Left forelimb (tissue), 1 donor: ENCODE results near the gene TREM2.
"Not testable (repeated sequence)": the region's sequence is repeated elsewhere in the genome, so short reads cannot be mapped to it uniquely, and the experiment has no call there.

Source experiments
- DNase-seq: peaks from one replicate; pipeline ENCODE4 v3.0.0-alpha.2; 2018; ENCODE audit warnings: low spot score

The TREM2 gene

DNA sequence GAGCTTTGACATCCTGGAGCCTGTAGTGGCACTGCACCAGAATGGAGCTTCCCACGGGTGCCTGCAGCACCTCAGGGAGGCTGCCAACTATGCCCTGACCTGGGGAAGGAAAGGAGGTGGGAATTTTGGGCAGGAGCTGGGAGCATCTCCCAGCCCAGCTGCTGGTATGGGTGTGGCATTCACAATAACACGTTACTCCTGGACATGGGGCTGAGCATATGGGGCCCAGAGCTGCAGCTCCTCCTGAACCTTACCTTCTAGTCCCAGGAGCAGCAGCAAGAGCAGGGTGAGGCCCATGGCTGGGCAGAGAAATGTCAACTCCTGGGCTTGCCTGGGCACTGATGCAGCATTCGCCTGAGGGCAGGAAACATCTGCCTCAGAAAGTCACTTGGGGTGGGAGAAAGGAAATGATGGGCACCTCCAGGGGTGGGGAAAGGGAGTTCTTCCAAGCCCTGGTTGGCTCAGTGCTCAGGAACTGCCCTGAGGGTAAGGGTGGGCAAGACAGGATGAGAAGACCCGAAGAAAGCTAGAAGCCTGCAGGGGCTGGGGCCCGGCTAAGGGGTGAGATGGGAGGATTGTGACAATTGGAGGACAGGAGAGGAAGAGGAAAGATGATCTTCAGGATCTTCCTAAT is 8.8 kb downstream of the TREM2 start, which contains the start of gene TREML1:
TREML1 (minus strand) TSS at position 356 of the 634 bp plus-strand sequence; CDS start at position 297, 59 bp downstream.
- DNase-seq: no peak

DNA sequence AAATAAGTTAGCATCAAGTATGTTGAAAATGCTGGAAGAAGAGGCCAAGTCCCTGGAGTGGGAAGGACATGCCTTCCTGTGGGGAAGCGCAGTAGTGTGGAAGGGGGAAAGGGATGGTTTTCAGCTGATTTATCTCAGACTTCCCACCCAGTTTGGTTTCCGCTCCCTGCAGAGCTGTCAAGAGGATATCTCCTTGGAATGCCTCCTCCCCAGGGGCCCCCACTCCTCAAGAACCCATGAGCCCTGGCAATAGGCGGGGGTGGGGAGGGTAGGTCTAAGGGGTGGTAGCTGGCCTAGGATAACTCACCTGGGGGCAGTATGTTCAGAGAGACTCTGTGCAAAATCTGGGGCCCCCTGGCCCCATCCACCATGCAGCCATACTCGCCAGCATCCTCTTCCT is 9.5 kb downstream of the TREM2 start:
- DNase-seq: no peak

DNA sequence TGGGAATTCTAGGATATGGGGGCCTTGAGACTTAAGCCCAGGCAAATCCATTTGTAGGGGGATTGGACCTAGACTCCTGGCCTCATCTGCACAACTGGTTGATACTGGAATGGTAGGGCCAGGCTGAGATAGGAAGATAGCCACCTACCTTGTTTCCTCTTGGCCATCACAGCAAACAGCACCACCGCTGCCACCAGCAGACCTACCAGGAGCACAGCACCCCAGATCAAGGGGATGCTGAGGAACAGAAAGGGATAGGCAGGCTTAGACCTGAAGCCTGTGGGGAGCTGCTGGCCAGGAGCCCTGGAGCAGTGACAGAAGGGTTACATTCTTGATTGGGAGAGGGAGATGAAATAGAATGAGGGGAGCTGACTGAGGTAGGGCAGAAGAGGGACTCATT is 12.2 kb downstream of the TREM2 start:
- DNase-seq: no peak

DNA sequence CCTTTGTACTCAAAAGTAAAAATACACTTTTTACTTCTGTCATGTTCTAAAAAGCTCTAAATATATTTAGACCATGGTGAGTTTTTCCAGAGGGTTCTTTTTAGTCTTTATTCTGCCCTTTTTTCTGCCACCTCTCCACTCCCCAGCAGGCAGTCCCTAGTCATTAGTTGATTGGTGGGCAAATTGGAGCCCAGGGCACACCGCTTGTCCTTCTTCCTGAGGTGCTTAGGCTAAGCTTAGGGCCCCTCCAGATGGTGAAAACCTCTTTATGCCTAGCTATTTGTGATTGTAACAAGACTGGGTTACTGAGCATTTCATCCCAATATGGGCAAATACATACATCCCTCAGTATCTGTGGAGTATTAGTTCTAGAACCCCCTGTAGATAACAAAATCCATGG is 15.0 kb downstream of the TREM2 start:
- DNase-seq: no peak

DNA sequence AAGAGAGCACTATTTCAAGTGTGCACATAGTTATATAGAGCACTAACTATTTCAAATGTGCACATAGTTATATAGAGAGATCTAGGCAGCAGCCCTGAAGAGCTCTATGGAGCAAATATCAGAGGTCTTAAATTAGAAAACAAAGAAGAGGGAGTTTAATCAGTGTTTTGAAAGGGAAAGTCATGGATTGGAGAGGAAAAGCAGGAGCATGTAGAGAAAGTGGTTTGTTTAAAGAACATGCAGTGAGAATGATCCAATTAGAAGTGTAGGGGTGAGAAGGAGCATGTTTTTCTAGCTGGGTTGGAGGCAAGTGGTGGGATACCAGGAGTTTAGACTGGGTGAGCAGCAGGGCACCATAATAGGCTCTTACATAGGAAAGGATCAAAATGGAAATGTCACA is 26.0 kb downstream of the TREM2 start:
- DNase-seq: no peak

DNA sequence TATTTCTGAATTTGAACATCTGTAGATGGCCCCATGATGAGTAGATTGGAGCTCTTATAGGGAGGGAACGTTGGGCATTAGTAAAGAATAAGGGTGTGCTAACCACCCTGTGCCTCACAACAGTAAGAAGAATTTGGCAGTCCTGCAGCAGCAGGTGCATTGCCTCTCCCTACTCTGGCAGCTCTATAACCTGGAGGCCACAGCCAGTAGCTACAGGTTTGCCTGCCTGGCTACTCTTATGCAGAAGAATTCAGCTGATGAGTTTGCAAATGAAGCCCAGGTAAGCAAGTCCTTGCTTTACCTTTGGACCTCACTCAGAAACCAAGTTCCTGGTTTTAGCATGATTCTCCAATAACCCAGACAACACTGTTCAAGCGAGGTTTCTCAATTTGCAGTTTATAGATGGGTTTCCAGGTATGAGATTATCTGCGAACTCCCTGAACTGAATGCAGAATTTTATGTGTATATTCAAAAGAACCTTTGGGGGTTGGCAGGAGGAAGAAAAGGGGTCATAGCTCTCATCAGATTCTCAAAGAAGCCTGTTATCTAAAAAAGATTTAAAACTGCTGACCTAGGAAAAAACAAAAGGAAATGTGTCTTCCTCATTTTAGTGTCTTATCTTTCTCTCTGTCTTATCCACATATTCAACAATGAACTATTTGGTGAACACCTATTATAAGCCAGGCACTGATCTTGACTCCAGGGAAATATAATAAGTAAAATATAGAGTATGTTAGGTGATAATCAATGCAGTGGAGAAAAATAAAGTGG is 27.7 kb downstream of the TREM2 start:
- DNase-seq: no peak

DNA sequence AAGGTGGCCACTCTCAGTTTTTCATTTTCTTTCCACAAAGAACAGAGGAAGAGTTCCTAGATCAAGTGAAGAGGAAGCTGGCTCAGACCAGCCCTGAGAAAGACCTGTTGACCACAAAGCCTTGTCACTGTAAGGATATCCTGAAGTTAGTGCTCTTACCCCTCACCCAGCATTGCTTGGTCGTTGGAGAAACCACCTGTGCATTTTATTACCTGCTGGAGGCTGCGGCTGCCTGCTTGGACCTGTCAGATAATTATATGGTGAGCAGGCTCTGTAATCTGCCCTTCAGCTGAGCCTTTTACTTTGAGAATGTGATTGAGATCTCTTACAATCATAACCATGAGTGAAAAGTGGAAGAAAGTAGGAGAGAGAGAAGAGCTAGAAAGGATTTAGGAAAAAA is 30.7 kb downstream of the TREM2 start:
- no peak for DNase-seq

DNA sequence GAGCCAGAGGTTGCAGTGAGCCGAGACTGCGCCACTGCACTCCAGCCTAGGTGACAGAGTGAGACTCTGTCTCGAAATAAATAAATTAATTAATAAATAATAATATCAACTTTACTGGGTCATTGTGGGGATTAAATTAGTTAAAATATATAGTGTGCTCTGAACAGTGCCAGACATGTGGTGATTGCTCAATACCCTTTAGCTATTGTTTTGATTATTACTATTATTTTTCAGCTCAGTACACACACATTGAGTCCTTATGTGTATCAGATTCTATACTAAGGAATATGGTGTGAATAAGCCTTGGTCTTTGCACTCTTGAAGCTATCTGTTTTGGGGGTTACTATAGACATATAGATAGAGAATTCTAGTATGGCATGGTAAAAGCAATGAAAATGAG is 37.6 kb downstream of the TREM2 start:
- no peak for DNase-seq

DNA sequence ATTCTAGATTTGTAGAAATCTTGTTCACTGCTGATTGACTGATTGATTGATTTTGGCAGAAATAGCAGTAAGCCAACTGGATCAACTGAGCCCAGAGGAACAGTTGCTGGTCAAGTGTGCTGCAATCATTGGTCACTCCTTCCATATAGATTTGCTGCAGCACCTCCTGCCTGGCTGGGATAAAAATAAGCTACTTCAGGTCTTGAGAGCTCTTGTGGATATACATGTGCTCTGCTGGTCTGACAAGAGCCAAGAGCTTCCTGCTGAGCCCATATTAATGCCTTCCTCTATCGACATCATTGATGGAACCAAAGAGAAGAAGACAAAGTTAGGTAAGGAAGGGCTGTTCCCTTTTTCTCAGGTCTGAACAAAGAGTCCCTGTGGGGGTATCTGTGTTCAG is 40.0 kb downstream of the TREM2 start:
- DNase-seq: no peak

DNA sequence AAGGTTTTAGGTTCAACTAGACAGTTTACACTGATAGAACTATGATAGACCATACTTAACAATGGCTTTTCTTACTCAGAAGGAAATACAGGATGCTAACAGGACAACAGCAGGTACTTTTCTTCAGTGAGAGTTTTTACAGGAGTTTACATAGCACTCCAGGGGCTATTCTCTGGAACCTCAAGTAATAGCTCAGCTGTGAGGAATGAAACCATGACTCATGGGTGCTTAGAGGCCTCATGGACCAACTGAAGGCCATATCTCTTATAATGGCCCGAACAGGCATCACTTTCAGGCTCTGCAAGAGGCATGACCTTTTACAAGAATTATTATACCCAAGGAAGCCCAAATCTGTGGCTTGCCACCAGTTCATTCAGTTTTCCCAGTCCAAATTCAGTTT is 40.5 kb downstream of the TREM2 start:
- no peak for DNase-seq

DNA sequence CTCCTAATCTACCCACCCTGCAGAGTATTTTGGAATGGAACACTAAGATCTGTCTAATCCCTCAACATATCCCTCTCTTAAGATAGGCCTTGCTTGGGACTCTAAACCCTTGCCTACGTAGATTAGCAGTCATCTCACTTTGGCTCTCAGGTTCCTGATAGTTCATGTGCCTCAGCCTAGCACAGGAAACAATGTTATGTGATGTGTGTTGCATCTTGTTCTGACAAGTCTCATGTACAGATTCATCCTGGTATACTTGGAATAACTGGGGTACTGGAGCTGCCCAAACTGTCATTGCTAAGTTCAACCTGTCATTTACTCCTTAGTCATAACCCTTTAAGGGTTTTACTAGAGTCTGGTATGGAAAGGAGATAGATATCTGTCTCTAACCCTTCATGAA is 42.9 kb downstream of the TREM2 start:
- DNase-seq: no peak

DNA sequence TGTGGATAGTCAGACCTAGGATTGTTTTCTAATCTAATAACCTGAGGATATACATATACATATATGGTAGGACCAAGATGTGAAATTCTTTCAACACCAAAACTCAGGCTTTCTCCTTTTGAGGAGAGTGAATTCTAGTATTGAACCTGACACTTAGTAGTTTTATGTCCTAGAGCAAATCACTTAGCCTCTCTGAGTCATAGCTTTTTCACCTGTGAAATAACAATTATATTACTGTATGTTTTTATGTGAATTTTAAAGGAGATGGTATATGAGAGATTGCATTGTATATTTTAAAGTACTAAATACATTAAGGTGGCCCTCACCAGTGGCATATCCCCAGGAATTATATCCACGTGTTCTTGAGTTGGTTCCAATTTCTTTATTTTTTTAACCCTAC is 43.4 kb downstream of the TREM2 start:
- no peak for DNase-seq

DNA sequence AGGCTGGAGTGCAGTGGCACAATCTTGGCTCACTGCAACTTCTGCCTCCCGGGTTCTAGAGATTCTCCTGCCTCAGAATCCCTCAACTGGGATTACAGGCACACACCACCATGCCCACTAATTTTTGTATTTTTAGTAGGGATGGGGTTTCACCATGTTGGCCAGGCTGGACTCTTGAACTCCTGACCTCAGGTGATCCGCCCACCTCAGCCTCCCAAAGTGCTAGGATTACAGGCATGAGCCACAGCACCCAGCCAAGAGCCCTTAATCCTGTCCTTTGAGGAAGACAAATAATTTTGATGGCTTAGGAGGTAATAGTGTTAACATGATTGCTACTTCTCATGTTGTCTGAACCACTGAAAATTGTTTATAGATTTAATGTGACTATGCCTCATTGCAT is 47.9 kb downstream of the TREM2 start:
- not testable (repeated sequence) for DNase-seq

DNA sequence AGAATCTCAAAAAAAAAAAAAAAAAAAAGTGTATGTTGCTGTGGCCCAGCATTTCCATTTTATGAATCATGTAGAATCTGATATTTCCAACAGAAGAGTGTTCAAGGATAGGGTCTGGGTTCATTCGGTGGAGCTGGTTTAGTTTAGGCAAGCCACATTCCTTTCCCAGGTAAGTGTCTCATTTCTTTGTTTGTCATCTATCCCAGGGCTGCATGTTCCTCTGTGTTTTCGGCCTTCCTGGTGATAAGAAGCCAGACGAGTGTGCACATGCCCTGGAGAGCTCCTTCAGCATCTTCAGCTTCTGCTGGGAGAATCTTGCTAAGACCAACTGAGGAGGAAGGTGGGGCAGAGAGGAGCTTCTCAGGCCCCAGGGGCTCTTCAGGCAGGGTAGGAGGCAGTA is 51.9 kb downstream of the TREM2 start:
- DNase-seq: no peak
